ENCODE results near the gene FBXO17. TPM values are rescaled to one million over a fixed set of nuclear protein-coding genes. Genes with fewer than 3 reads are reported as not detected.

FBXO17 gene, protein sequence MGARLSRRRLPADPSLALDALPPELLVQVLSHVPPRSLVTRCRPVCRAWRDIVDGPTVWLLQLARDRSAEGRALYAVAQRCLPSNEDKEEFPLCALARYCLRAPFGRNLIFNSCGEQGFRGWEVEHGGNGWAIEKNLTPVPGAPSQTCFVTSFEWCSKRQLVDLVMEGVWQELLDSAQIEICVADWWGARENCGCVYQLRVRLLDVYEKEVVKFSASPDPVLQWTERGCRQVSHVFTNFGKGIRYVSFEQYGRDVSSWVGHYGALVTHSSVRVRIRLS
- total RNA-seq (23.8 and 24.4 TPM in 2 replicates), polyA plus RNA-seq (21.8 and 24.3 TPM in 2 replicates), polyA minus RNA-seq (12.6 and 20.1 TPM in 2 replicates), Bru-seq, nascent RNA (percentile 60 among the genes with signal in this experiment), BruChase-seq, experiment 1, labeled RNA remaining after a 6-hour chase (percentile 71 among the genes with signal in this experiment), BruChase-seq, experiment 2, labeled RNA remaining after a 2-hour chase (percentile 66 among the genes with signal in this experiment)
- polyA plus RNA-seq (2011; cell fraction: cytosol; rRNA removed), result 17.6 and 21.6 TPM in 2 replicates
- polyA plus RNA-seq (2011; cell fraction: nucleus; rRNA removed), result 39.2 and 47.2 TPM in 2 replicates
- polyA plus RNA-seq (2012), result 29.7 and 37.9 TPM in 2 replicates
- 1.3 TPM for polyA minus RNA-seq (2011; cell fraction: cytosol; rRNA and poly(A)+ RNA removed)
- polyA minus RNA-seq (2011; cell fraction: nucleus; rRNA and poly(A)+ RNA removed), result 10.7 and 15.5 TPM in 2 replicates
- long read RNA-seq, transcript FBXO17-201 (6 exons, 2,386 nt), result major isoform, 28 of 44 reads
- long read RNA-seq, partial matches to known transcripts, result 3 of 44 reads
- long read RNA-seq, other reads (novel, unspliced or antisense), result 13 of 44 reads

DNA sequence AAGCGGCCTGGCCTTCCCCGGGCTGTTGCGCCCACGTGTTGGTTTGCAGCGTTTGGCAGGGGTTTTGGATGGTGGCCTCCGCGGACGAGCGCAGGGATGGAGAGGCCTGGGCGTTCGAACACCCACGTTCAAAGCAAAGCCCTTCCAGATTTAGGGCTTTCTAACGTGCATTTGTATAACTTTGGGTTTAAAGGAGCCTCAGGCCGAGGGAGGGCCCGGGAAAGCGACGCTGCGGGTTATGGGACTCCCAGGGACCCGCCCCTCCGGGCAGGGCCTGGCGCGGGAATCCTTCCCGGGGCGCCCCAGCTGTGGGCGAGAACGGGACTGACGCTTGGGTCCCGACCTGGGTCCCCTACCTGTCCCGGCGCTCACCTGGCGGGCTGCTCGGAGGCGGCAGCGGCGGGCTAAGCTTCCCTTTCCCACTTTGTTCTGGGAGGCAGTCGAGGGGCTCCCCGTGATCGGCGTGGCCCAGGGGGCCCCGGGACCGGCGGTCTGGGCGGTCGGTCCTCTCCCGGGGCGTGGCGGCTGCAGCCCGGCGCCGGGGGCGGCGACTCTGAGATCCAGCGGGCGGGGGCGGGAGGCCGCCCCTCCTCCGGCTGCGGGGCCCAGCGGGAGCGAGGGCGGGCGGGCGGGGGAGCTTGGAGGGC is at the start of gene FBXO17:
FBXO17 (minus strand) TSS at position 529 of the 647 bp plus-strand sequence. CDS start 25,423 bp downstream, outside the sequence.
- H3K9ac ChIP-seq (replicated peaks; ENCODE audit: extremely low read depth, insufficient read depth, low read length), result peak within 1 kb of the TSS; percentile 49
- no peaks in the 10 kb centered on the region for H3K36me3 ChIP-seq (ENCODE audit: control insufficient read depth in 2 of 2, extremely low read depth in 1 of 2, insufficient read depth in 2 of 2, low read length in 2 of 2)
- no peaks in the 10 kb centered on the region for H4K20me1 ChIP-seq (replicated peaks; ENCODE audit: control insufficient read depth, extremely low read depth, insufficient read depth, low read length)
- dilution Hi-C loops (cut with MboI; ENCODE audit: extremely low pct_ligation_motif_present, low sequenced_read_pairs), result no loop called here
- peak within 1 kb of the TSS; percentile 87 for H2AFZ ChIP-seq (ENCODE audit: low read depth, low read length)
- peak within 1 kb of the TSS; percentile 48 to 65 (median 48) for H3K4me3 ChIP-seq (replicated peaks in 1 of 3; ENCODE audit: insufficient read depth in 1 of 3, low read depth in 1 of 3, low read length in 3 of 3)
- H3K27me3 ChIP-seq (ENCODE audit: control insufficient read depth in 2 of 2, insufficient read depth in 2 of 2, low read length in 2 of 2), result no peaks in the 10 kb centered on the region
- peaks cover 9% of the 10 kb centered on the region for H3K79me2 ChIP-seq (ENCODE audit: control insufficient read depth, insufficient read depth, low read length)
- peak within 1 kb of the TSS; percentile 83 for H3K4me2 ChIP-seq (ENCODE audit: insufficient read depth, low read length)
- DNase-seq (ENCODE audit: low read depth, low spot score) (peak; percentile 53), FAIRE-seq (peak; percentile 83)
- TF ChIP-seq, protein P1, sequence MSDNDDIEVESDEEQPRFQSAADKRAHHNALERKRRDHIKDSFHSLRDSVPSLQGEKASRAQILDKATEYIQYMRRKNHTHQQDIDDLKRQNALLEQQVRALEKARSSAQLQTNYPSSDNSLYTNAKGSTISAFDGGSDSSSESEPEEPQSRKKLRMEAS (IDR thresholded peaks at IDR 0.05; ENCODE audit: insufficient read depth, insufficient read length), result peak; percentile 80
- TF ChIP-seq POLR2AphosphoS5 (IDR thresholded peaks at IDR 0.05; ENCODE audit: insufficient read depth, low read depth, low read length) (peak; percentile 41), MYC (IDR thresholded peaks at IDR 0.05; ENCODE audit: low read depth, low read length) (peak; percentile 79), EZH2 (IDR thresholded peaks at IDR 0.05; ENCODE audit: borderline replicate concordance, low read depth, low read length, severe bottlenecking) (no peak), POLR2A (IDR thresholded peaks at IDR 0.05; ENCODE audit: low read depth, low read length) (peak; percentile 75), FOS (IDR thresholded peaks at IDR 0.05; ENCODE audit: borderline replicate concordance, insufficient read depth, low read length) (no peak)
- CTCF ChIA-PET, result interaction anchor here (0.7 to 4.5 kb wide), 14 partner anchors 9 to 339 kb away, joined by 3 to 39 read pairs (median 4); partner anchors contain the start of genes FBXO27, MRPS12 and SARS2
- H3K4me1 ChIP-seq (ENCODE audit: control insufficient read depth, extremely low read depth, insufficient read depth, low read length), result peaks cover 14% of the 10 kb centered on the region
- intact Hi-C loops (cut with micrococcal nuclease), result loop anchor here (2.0 kb wide), 1 partner anchor 357 kb away; the partner anchor contains the start of gene EIF3K
- POLR2A ChIA-PET, result no interaction called here
- no peaks in the 10 kb centered on the region for H3K9me3 ChIP-seq (replicated peaks; ENCODE audit: control insufficient read depth, insufficient read depth, low read length)
- TSS peak; percentile 63 for BruUV-seq (replicated peaks)
- H3K9me1 ChIP-seq (replicated peaks; ENCODE audit: control insufficient read depth, extremely low read depth, insufficient read depth, low read length), result no peaks in the 10 kb centered on the region
- H3K27ac ChIP-seq (ENCODE audit: insufficient read depth, low read depth, low read length), result peak within 1 kb of the TSS; percentile 47

Data from endothelial cell of umbilical vein (primary cell).